ENCODE results near the gene NHP2.

The NHP2 gene

DNA sequence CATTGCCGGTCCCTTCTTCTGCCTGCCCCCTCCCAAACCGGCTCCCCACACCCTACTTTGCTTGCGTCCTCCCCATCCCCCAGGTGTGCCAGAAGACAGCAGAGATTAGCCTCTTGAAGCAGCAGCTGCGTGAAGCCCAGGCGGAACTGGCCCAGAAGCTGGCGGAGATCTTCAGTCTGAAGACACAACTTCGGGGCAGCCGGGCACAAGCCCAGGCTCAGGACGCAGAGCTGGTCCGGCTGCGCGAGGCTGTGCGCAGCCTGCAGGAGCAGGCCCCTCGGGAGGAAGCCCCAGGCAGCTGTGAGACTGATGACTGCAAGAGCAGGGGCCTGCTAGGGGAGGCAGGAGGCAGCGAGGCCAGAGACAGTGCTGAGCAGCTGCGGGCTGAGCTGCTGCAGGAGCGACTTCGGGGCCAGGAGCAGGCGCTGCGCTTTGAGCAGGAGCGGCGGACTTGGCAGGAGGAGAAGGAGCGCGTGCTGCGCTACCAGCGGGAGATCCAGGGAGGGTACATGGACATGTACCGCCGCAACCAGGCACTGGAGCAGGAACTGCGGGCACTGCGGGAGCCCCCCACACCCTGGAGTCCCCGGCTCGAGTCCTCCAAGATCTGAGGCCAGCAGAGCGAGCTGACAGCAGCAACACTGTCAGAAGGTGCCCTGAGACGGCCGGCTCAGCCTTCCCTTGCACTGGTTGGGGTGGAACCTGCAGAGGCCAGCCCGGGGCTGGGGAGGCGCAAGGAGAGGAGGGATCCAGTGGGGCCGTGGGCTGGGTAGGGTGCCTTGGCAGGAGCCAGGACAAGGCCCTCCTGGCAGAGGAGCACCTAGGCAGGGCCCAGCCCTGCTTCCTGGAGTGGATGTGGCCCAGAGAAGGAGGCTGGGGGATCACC lies 32.1 kb downstream of the NHP2 start:
- TF ChIP-seq, protein P1, sequence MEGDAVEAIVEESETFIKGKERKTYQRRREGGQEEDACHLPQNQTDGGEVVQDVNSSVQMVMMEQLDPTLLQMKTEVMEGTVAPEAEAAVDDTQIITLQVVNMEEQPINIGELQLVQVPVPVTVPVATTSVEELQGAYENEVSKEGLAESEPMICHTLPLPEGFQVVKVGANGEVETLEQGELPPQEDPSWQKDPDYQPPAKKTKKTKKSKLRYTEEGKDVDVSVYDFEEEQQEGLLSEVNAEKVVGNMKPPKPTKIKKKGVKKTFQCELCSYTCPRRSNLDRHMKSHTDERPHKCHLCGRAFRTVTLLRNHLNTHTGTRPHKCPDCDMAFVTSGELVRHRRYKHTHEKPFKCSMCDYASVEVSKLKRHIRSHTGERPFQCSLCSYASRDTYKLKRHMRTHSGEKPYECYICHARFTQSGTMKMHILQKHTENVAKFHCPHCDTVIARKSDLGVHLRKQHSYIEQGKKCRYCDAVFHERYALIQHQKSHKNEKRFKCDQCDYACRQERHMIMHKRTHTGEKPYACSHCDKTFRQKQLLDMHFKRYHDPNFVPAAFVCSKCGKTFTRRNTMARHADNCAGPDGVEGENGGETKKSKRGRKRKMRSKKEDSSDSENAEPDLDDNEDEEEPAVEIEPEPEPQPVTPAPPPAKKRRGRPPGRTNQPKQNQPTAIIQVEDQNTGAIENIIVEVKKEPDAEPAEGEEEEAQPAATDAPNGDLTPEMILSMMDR (IDR thresholded peaks at IDR 0.05; ENCODE audit: control insufficient read depth, insufficient read depth, low read depth, low read length, missing control alignments): no peak
- no peak overlapping the region for H3K4me3 ChIP-seq (ENCODE audit: control insufficient read depth, low read depth, low read length)
- DNase-seq (ENCODE audit: low read depth): no peak

DNA sequence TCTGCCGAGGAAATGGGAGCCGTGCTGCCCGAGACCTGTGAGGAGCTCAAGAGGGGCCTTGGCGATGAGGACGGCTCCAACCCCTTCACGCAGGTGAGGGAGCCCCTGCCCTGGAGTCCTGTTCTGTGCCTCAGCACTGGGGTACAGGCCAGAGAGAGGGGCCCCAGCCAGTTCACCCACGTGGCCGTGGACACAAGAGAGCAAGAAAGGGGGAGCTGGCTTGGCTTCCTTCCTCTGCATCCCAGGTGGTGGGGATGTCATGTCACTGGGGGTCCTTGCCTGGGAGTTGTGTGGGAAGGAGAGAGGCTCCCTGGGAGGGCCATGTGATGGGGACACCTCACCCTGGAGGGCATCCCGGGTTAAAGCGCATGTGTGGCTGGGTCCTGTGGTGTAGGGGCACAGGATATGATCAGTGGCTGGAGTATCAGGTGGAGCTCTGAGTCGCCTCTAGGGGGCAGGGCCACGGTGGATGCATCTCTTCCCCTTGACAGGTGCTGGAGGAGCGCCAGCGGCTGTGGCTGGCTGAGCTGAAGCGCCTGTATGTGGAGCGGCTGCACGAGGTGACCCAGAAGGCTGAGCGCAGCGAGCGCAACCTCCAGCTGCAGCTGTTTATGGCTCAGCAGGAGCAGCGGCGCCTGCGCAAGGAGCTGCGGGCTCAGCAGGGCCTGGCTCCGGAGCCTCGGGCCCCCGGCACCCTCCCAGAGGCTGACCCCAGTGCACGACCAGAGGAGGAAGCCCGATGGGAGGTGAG lies 32.9 kb downstream of the NHP2 start:
- no peak overlapping the region for H3K4me3 ChIP-seq (ENCODE audit: control insufficient read depth, low read depth, low read length)
- TF ChIP-seq, protein P1 (IDR thresholded peaks at IDR 0.05; ENCODE audit: control insufficient read depth, insufficient read depth, low read depth, low read length, missing control alignments): peak; percentile 35
- no peak for DNase-seq (ENCODE audit: low read depth)

DNA sequence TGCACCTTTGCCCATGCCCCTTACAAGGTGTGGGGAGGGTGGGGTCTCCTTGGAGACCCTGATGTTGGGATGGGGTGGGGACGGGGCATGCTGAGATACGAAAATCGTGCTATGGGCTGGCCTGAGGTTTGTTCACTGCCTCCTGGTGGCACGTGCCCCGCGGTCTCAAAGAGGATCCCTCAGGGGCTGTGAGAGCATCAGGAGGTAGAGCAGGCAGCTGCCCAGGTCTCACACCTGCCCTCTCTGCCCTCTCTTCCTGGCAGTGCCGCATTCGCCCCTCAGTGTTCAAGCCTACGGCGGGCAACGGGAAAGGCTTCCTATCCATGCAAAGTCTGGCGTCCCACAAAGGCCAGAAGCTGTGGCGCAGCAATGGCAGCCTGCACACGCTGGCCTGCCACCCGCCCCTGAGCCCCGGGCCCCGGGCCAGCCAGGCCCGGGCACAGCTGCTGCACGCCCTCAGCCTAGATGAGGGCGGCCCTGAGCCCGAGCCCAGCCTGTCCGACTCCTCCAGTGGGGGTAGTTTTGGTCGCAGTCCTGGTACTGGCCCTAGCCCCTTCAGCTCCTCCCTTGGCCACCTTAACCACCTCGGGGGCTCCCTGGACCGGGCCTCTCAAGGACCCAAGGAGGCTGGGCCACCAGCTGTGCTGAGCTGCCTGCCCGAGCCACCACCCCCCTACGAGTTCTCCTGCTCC lies 33.6 kb downstream of the NHP2 start:
- TF ChIP-seq, protein P1 (IDR thresholded peaks at IDR 0.05; ENCODE audit: control insufficient read depth, insufficient read depth, low read depth, low read length, missing control alignments): no peak
- no peak overlapping the region for H3K4me3 ChIP-seq (ENCODE audit: control insufficient read depth, low read depth, low read length)
- no peak for DNase-seq (ENCODE audit: low read depth)

DNA sequence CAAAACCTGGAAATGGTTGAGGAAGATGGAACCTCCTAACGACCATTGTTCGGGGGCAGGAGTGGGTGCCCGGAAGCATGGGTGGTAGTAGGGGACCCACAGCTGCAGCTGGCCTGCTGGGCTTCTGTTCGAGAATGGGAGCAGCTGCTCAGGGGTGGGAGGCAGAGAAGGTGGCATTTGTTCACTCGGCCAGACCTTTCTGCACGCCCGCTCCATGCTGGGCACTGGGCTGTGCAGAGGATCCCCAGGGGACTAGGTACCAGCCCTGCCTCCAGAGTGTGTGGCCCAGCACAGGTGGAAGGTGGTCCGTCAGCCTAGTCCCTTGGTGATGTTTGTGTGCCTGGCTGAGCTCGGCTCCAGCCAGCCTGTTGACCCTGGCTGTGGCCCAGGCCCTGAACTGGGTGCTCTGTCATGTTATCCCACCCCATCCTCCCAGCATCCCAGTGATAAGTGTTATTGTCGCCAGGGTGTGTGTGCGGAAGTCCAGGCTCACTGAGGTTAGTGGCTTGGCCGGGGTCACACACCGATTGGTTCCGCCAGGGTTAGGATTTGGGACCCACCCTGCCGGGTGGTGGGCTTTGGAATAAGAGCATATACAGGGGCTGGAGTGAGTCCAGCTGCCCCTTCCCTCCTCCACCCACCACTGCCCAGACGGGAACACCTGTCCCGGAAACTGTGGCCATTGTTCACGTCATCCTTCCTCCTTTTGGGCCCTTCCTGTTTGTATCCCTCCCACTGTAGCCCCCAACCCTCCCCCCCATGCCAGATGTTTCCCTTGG lies 35.6 kb downstream of the NHP2 start:
- H3K4me3 ChIP-seq (ENCODE audit: control insufficient read depth, low read depth, low read length): no peak overlapping the region
- TF ChIP-seq, protein P1 (IDR thresholded peaks at IDR 0.05; ENCODE audit: control insufficient read depth, insufficient read depth, low read depth, low read length, missing control alignments): no peak
- no peak for DNase-seq (ENCODE audit: low read depth)

DNA sequence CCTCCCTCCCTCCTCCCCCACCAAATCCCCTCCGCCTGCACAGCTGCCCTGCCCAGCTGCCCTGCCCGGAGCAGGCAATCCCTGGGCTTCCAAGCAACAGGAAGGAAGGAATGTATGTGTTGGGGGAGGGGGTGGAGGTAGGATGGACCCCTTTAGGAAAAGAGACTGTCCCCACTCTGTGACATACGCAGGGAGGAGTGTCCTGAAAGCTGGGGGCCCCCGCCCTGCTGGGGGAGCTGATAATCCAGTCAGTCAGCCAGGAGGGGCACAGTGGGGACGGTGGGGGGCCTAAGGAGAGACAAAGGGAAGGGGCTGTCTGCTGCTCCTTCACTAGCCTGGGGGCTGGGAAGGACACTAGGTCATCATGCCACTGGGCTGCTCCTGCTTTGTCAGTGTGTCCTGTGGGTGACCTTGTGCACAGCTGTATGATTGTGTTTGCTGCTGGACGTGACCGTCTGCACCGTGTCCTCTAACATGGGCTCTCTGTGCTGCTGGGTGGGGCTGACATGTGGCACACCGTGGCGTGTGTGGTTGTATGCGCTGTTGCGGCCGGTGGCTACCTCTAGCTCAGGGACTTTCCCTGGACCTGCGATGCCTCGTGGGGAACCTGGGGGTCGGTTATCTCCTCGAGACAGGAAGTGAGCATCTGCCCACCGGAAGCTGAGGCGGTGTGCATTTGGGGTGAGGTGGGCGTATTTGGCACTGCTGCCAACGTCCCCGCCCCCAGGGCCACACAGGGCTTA lies 37.4 kb downstream of the NHP2 start:
- H3K4me3 ChIP-seq (ENCODE audit: control insufficient read depth, low read depth, low read length): no peak overlapping the region
- TF ChIP-seq, protein P1 (IDR thresholded peaks at IDR 0.05; ENCODE audit: control insufficient read depth, insufficient read depth, low read depth, low read length, missing control alignments): no peak
- no peak for DNase-seq (ENCODE audit: low read depth)
